OCI-LY1 (cell line): ENCODE data around the gene CCL3.

ENCODE experiments used
- H2AFZ ChIP-seq: fragments of 200-600 bp; sonication (generic), shearing (Covaris generic); 2 replicates; pipeline ENCODE4 v1.6.0; 2014; ENCODE audit warnings: antibody characterized with exemption, mild to moderate bottlenecking, low read length
- H3F3A ChIP-seq: fragments of 200-600 bp; sonication (generic), shearing (Covaris generic); 2 replicates; pipeline ENCODE4 v1.6.0; 2014; ENCODE audit warnings: mild to moderate bottlenecking, antibody characterized with exemption, low read length, moderate library complexity; ENCODE audit not compliant: insufficient read depth
- H3K27ac ChIP-seq: fragments of 200-600 bp; sonication (generic); 2 replicates; pipeline ENCODE4 v1.5.1; 2014; ENCODE audit warnings: low read length, mixed run types, mild to moderate bottlenecking, low read depth; ENCODE audit not compliant: poor library complexity, severe bottlenecking
- H3K27me3 ChIP-seq: fragments of 200-600 bp; sonication (generic); 2 replicates; pipeline ENCODE4 v1.6.0; 2014; ENCODE audit warnings: antibody characterized with exemption, mild to moderate bottlenecking, low read length, moderate library complexity; ENCODE audit not compliant: insufficient read depth
- H3K36me3 ChIP-seq: fragments of 200-600 bp; sonication (generic); 2 replicates; pipeline ENCODE4 v1.6.1; 2014; ENCODE audit warnings: mild to moderate bottlenecking, antibody characterized with exemption, low read length, moderate library complexity, mixed read lengths; ENCODE audit not compliant: insufficient read depth
- H3K4me1 ChIP-seq: fragments of 200-600 bp; sonication (generic); 2 replicates; pipeline ENCODE4 v1.5.1; 2014; ENCODE audit warnings: mild to moderate bottlenecking, low read length, moderate library complexity; ENCODE audit not compliant: insufficient read depth, severe bottlenecking
- H3K4me2 ChIP-seq: fragments of 200-600 bp; sonication (generic), shearing (Covaris generic); 2 replicates; pipeline ENCODE4 v1.6.1; 2014; ENCODE audit warnings: low read length
- H3K4me3 ChIP-seq: fragments of 200-600 bp; sonication (generic); 2 replicates; pipeline ENCODE4 v1.5.1; 2014; ENCODE audit warnings: low read length, low read depth, mild to moderate bottlenecking, mixed read lengths; ENCODE audit not compliant: poor library complexity, severe bottlenecking
- H3K79me2 ChIP-seq: fragments of 200-600 bp; shearing (Covaris generic); 2 replicates; pipeline ENCODE4 v1.6.1; 2016; ENCODE audit warnings: mixed run types, low read length, mixed read lengths; ENCODE audit not compliant: insufficient read depth
- H3K9ac ChIP-seq: fragments of 200-600 bp; sonication (generic), shearing (Covaris generic); 2 replicates; pipeline ENCODE4 v1.6.1; 2014; ENCODE audit warnings: mild to moderate bottlenecking, low read length, mixed read lengths
- H3K9me2 ChIP-seq: fragments of 200-600 bp; sonication (generic), shearing (Covaris generic); 2 replicates; pipeline ENCODE4 v1.6.1; 2014; ENCODE audit warnings: low read depth, mild to moderate bottlenecking, low read length, mixed read lengths
- H3K9me3 ChIP-seq: fragments of 200-600 bp; shearing (Covaris generic); 2 replicates; pipeline ENCODE4 v1.6.1; 2014; ENCODE audit warnings: low read length, mixed read lengths
- H4K20me1 ChIP-seq: fragments of 200-600 bp; sonication (generic), shearing (Covaris generic); 2 replicates; pipeline ENCODE4 v1.6.0; 2016; ENCODE audit warnings: mild to moderate bottlenecking, low read length; ENCODE audit not compliant: insufficient read depth
- EZH2 ChIP-seq: fragments of 200-600 bp; sonication (generic), shearing (Covaris generic); IDR thresholded peaks from 2 replicates; pipeline ENCODE4 v1.8.0; 2017; ENCODE audit warnings: borderline replicate concordance, mixed run types, mild to moderate bottlenecking, antibody characterized with exemption, low read length, moderate library complexity, mixed read lengths
- TF ChIP-seq, protein P1 (sequence below): fragments of 200-600 bp; sonication (generic), shearing (Covaris generic); IDR thresholded peaks from 2 replicates; pipeline ENCODE4 v1.5.1; 2017; ENCODE audit warnings: mild to moderate bottlenecking, antibody characterized with exemption, low read length, moderate library complexity, mixed read lengths

The CCL3 gene

DNA sequence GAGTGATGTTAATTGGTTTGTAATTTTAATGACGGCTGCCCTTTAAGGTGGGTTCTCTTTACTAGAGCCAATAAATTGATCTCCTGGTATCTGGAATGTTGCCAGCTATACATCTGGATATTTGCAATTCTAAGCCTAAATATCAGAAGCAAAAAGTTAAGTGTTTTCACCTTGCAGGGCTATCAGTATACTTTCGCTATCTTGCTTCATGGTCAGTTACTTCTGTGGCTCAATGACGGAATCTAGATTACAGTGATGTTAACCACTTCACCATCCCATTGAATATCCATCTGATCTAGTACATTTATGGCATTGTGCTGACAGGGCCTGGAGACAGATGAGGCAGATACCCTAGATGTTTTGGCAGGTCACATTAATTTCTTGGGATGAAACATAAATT is 42.0 kb upstream of the CCL3 start:
- H4K20me1 ChIP-seq = no peaks in the 10 kb centered on the region
- H3K9ac ChIP-seq = no peak overlapping the region
- TF ChIP-seq EZH2 = no peak
- TF ChIP-seq, protein P1, sequence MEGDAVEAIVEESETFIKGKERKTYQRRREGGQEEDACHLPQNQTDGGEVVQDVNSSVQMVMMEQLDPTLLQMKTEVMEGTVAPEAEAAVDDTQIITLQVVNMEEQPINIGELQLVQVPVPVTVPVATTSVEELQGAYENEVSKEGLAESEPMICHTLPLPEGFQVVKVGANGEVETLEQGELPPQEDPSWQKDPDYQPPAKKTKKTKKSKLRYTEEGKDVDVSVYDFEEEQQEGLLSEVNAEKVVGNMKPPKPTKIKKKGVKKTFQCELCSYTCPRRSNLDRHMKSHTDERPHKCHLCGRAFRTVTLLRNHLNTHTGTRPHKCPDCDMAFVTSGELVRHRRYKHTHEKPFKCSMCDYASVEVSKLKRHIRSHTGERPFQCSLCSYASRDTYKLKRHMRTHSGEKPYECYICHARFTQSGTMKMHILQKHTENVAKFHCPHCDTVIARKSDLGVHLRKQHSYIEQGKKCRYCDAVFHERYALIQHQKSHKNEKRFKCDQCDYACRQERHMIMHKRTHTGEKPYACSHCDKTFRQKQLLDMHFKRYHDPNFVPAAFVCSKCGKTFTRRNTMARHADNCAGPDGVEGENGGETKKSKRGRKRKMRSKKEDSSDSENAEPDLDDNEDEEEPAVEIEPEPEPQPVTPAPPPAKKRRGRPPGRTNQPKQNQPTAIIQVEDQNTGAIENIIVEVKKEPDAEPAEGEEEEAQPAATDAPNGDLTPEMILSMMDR = no peak
- H3K36me3 ChIP-seq = no peaks in the 10 kb centered on the region
- 0 out of 2 replicates have a peak, but pooled peaks cover 1% of the 10 kb centered on the region for H3K9me3 ChIP-seq
- no peak overlapping the region for H2AFZ ChIP-seq
- H3K4me2 ChIP-seq = no peak overlapping the region
- H3F3A ChIP-seq = no peaks in the 10 kb centered on the region
- H3K27me3 ChIP-seq = no peaks in the 10 kb centered on the region
- H3K27ac ChIP-seq = no peak overlapping the region
- no peaks in the 10 kb centered on the region for H3K79me2 ChIP-seq
- no peaks in the 10 kb centered on the region for H3K9me2 ChIP-seq
- H3K4me3 ChIP-seq = no peak overlapping the region
- peaks cover 4% of the 10 kb centered on the region for H3K4me1 ChIP-seq

DNA sequence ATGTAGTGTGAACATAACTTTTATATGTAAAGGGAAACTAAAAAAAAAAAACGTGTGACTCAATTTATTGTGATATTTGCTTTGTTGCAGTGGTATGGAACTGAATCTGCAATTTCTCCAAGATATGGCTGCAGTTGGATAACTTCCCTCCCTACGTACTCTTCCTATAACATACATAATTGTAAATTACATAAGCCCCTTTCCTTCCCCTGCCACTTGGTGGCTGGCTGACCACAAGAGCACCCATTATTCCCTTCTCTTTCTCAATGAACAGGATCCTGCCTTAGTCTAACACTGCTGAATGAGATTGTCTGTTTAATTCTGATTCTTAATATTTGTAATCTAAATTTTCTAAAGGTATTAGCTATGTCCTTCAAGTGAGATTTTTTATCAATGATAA is 41.5 kb upstream of the CCL3 start:
- no peak overlapping the region for H2AFZ ChIP-seq
- H3K27me3 ChIP-seq = no peaks in the 10 kb centered on the region
- no peak overlapping the region for H3K9ac ChIP-seq
- H3K36me3 ChIP-seq = no peaks in the 10 kb centered on the region
- no peaks in the 10 kb centered on the region for H4K20me1 ChIP-seq
- H3K9me2 ChIP-seq = no peaks in the 10 kb centered on the region
- no peak overlapping the region for H3K4me2 ChIP-seq
- H3K9me3 ChIP-seq = 0 out of 2 replicates have a peak, but pooled peaks cover 4% of the 10 kb centered on the region
- H3K27ac ChIP-seq = no peak overlapping the region
- no peaks in the 10 kb centered on the region for H3F3A ChIP-seq
- TF ChIP-seq, protein P1 = no peak
- no peak for TF ChIP-seq EZH2
- no peak overlapping the region for H3K4me3 ChIP-seq
- H3K79me2 ChIP-seq = no peaks in the 10 kb centered on the region
- peaks cover 4% of the 10 kb centered on the region for H3K4me1 ChIP-seq

DNA sequence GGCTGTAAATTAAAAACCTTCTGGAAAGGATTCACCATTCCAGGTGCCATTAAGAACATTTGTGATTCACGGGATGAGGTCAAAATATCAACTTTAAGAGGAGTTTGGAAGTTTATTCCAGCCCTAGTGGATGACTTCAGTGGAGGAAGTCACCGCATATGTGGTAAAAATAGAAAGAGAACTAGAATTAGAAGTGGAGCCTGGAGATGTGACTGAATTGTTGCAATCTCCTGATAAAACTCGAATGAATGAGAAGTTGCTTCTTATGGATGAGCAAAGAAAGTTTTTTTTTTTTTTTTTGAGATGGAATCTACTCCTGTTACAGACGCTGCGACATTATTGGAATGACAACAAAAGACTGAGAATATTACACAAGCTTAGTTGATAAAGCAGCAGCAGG is 40.4 kb upstream of the CCL3 start:
- H3K27me3 ChIP-seq = no peaks in the 10 kb centered on the region

More for the DNA sequence above, 40.4 kb upstream of the CCL3 start:
- no peak overlapping the region for H2AFZ ChIP-seq
- no peaks in the 10 kb centered on the region for H3F3A ChIP-seq
- TF ChIP-seq, protein P1 = no peak
- TF ChIP-seq EZH2 = no peak
- no peaks in the 10 kb centered on the region for H3K36me3 ChIP-seq
- no peaks in the 10 kb centered on the region for H3K79me2 ChIP-seq
- H3K9ac ChIP-seq = no peak overlapping the region
- H3K9me2 ChIP-seq = no peaks in the 10 kb centered on the region
- H3K9me3 ChIP-seq = peaks cover 4% of the 10 kb centered on the region; the same call in 1 of the 2 replicates
- no peak overlapping the region for H3K4me3 ChIP-seq
- no peak overlapping the region for H3K27ac ChIP-seq
- no peaks in the 10 kb centered on the region for H4K20me1 ChIP-seq
- no peak overlapping the region for H3K4me2 ChIP-seq
- peaks cover 4% of the 10 kb centered on the region for H3K4me1 ChIP-seq
